Endothelial cell of umbilical vein (primary cell): Measurements from ENCODE around the gene TTC9B.

Experiments used
- CTCF ChIP-seq, 2 donors: IDR thresholded peaks; 1 replicate in 1 of 2; 2 replicates in 1 of 2; pipeline ENCODE4 v1.5.1; 2011; ENCODE audit warnings: low read length in 2 of 2, mild to moderate bottlenecking in 2 of 2, moderate library complexity in 2 of 2, control low read depth in 1 of 2, inconsistent platforms in 1 of 2, low read depth in 1 of 2; ENCODE audit not compliant: insufficient read depth in 1 of 2; ENCODE audit errors: extremely low read depth in 1 of 2
- EZH2 ChIP-seq: IDR thresholded peaks from 2 replicates; pipeline ENCODE4 v1.6.1; 2012; ENCODE audit warnings: borderline replicate concordance, low read depth, mild to moderate bottlenecking, moderate library complexity, low read length, inconsistent platforms; ENCODE audit not compliant: severe bottlenecking
- FOS ChIP-seq: IDR thresholded peaks from 2 replicates; pipeline ENCODE4 v1.6.1; 2011; ENCODE audit warnings: mild to moderate bottlenecking, low read length, moderate library complexity, borderline replicate concordance; ENCODE audit not compliant: insufficient read depth
- GATA2 ChIP-seq: IDR thresholded peaks from 2 replicates; pipeline ENCODE4 v1.7.0; 2011; ENCODE audit warnings: low read depth, mild to moderate bottlenecking, moderate library complexity, mixed read lengths, low read length; ENCODE audit not compliant: insufficient read length, insufficient read depth
- JUN ChIP-seq: IDR thresholded peaks from 2 replicates; pipeline ENCODE4 v1.6.1; 2011; ENCODE audit warnings: borderline replicate concordance, low read depth; ENCODE audit not compliant: insufficient read length, insufficient read depth
- MAX ChIP-seq: IDR thresholded peaks from 2 replicates; pipeline ENCODE4 v1.6.1; 2011; ENCODE audit not compliant: insufficient read depth, insufficient read length
- MYC ChIP-seq: IDR thresholded peaks from one replicate; pipeline ENCODE4 v1.6.1; 2011; ENCODE audit warnings: mild to moderate bottlenecking, low read depth, low read length
- POLR2A ChIP-seq: IDR thresholded peaks from 2 replicates; pipeline ENCODE4 v1.6.1; 2012; ENCODE audit warnings: low read depth, mild to moderate bottlenecking, control low read depth, low read length
- POLR2AphosphoS5 ChIP-seq: IDR thresholded peaks from 2 replicates; pipeline ENCODE4 v1.6.1; 2012; ENCODE audit warnings: low read depth, mild to moderate bottlenecking, control low read depth, low read length, moderate library complexity; ENCODE audit not compliant: insufficient read depth

- TF ChIP-seq FOS = no peak
- TF ChIP-seq POLR2AphosphoS5 = no peak
- no peak for TF ChIP-seq CTCF (IDR thresholded peaks at IDR 0.05; ENCODE audit: extremely low read depth in 1 of 2, insufficient read depth in 1 of 2, low read depth in 1 of 2, low read length in 2 of 2)
- TF ChIP-seq EZH2 = no peak
- TF ChIP-seq POLR2A = no peak
- TF ChIP-seq JUN = no peak
- TF ChIP-seq MYC = no peak
- TF ChIP-seq GATA2 = no peak
- no peak for TF ChIP-seq MAX
Observed at GRCh38 chr19:40239415-40240226, 21.4 kb upstream of the TTC9B start.
